ENCODE measurements around the gene EIF2A.
A peak's percentile ranks its signal among the peaks of the same experiment; 100 is the strongest.
"Not testable (repeated sequence)": the region's sequence is repeated elsewhere in the genome, so short reads cannot be mapped to it uniquely, and the experiment has no call there.

The EIF2A gene

DNA sequence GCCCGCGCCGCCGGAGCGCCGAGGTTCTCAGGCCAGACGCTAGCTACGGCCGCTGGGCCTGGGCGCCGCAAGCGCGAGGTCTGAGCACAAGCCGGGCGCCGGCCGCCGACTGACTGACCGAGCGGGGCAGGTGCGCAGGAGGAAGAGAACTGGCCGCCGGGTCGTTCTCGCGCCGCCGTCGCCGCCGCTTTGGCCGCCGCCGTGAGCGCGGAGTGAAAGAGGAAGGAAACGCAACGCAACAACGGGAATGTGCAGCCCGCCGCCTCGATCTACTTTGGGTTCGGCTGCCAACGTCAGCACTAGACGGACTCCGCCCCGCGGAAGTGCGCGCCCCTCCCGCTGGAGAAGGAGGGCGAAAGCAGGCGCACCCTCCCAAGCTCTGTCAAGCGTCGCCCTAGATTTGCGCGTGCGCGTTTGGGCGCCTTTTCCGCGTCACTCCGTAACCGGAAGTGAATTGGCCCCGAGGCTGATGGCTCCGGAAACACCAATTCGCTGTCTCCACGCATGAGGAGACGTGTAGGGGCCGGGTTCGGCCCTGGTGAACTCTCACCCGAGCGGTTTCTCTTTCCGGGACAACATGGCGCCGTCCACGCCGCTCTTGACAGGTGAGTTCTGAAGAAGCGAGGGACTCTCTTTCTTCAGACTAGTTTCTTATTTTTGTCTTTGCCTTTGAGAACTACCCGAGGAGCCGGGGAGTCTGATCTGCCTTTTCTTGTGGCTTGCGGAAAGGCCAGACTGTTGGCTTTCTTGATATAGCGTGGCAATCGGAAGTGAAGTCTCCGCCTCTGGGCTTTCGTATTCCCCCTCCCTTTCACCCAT lies at the start of gene EIF2A, which contains the start of gene SERP1:
Gene EIF2A, plus strand, starts transcription at position 562 of the 819 bp plus-strand sequence. Its CDS starts 16 bp downstream, at position 578.
Gene SERP1, minus strand, starts transcription at position 271 of the 819 bp plus-strand sequence. CDS start 361 bp downstream, outside the sequence.
- peak within 1 kb of the TSS; percentile 85 to 100 (median 99) for H3K27ac ChIP-seq
- H3K4me3 ChIP-seq = peak within 1 kb of the TSS; percentile 58 to 97 (median 73)

GRCh38 chr3:150497956-150498355 lies 48.6 kb upstream of the EIF2A start:
- Histone ChIP-seq H3K27ac (no peak overlapping the region), H3K4me3 (no peak overlapping the region)

GRCh38 chr3:150500960-150501359 lies 45.6 kb upstream of the EIF2A start:
- not testable (repeated sequence) for H3K27ac ChIP-seq, H3K4me3 ChIP-seq

DNA sequence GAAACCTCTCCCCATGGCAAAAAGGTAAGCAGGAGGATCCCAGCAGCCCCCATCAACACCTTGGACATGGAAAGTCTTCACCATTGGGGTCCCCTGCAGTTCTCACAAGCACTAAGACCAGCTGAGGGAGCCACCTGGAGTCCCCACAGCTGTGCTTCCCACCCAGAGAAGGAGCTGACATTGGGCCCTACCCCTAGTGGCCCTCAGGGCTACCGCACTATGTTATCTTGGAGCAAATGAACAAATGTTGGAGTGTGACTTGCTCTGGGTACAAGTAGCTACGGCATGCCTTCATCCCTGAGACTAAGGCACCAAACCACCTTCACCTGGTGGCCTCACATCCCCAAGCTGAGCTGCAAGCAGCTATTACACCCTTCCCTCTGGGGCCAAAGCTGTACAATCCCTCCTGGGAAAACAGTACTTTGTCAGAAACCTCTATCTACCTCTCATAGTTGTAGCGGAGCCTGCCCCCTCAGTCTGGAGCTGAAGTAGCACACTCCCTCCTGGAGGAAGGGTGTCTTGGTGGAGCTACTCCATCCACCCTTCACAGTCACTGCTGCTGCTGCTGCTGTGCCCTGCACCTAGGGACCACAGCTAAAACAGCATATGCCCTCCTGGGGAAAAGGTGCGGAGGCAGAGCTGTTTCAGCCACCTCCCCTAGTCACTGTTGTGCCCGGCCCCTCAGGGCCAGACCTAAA lies 43.0 kb upstream of the EIF2A start:
- Histone ChIP-seq H3K4me3 (no peak overlapping the region), H3K27ac (no peak overlapping the region)

- H3K27ac ChIP-seq = no peak overlapping the region
Observed at GRCh38 chr3:150504483-150504882, 42.1 kb upstream of the EIF2A start.

DNA sequence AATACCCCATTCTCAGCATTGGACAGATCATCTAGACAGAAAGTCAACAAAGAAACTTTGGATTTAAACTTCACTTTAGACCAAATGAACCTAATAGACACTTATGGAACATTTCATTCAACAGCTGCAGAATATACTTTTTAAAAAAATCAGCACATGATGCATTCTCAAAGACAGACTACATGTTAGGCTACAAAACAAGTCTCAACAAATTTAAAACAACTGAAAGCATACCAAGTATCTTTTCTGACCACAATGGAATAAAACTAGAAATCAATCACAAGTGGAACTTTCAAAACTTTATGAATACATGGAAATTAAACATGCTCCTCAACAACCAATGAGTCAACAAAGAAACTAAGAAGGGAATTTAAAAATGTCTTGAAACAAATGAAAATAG lies 38.2 kb upstream of the EIF2A start:
- Histone ChIP-seq H3K27ac (no peak overlapping the region), H3K4me3 (no peak overlapping the region)

More at GRCh38 chr3:150504483-150504882, 42.1 kb upstream of the EIF2A start:
- no peak overlapping the region for H3K4me3 ChIP-seq

GRCh38 chr3:150509780-150510179 lies 36.8 kb upstream of the EIF2A start:
- no peak overlapping the region for H3K27ac ChIP-seq
- H3K4me3 ChIP-seq = no peak overlapping the region

DNA sequence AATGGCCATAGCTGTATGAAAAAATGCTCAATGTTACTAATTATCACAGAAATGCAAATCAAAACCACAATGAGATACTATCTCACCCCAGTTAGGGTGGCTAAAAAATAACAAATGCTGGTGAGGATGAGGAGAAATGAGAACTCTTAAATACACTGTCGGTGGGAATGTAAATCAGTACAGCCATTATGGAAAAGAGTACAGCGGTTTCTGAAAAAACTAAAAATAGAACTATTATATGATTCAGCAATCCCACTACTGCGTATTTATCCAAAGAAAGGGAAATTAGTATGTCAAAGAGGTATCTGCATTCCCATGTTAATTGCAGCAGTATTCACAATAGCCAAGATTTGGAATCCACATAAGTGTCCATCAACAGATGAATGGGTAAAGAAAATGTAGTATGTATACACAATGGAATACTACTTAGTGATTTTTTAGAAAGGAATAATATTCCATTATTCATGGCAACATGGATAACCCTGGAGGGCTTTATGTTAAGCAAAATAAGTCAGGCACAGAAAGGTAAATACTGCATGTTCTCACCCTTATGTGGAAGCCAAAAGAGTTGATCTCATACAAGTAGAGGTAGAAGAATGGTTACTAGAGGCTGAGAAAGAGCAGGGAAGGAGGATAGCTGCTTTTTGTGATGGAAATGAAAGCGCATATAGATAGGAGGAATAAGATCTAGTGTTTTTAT lies 35.3 kb upstream of the EIF2A start:
- Histone ChIP-seq H3K4me3 (no peak overlapping the region), H3K27ac (no peak overlapping the region)

DNA sequence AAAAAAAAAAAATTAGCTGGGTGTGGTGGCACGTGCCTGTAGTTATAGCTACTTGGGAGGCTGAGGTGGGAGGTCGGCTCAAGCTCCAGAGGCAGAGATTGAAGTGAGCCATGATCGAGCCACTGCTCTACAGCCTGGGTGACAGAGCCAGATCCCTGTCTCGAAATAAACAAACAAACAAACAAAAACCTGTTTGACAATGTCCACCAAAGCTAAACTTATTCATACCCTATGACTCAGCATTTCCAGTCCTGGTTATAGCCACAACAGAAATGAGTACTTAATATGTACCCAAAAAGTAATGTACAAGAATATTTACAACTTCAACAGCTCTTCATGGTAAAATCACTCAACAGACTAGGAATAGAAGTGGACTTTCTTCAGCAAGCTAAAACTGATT lies 31.4 kb upstream of the EIF2A start:
- Histone ChIP-seq H3K27ac (no peak overlapping the region), H3K4me3 (no peak overlapping the region)

DNA sequence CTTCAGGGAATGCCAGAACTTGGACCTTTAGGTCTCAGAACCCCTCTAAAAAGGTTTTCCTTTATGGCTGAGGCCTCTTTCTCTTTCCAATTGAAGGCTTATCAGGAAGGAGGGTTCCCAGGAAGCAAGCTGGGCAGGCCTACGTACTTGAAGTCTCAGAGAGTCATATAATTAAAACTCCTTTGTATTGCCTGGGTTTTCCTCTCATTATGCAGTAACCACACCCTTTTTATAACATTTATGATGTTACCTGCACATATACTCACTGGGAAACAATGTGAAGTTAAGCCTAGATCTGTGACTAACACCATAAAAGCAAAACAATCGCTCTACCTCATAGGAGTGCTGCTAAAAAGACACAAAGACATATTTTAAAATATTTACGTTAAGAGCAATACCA lies 27.6 kb upstream of the EIF2A start:
- no peak overlapping the region for H3K4me3 ChIP-seq
- peak overlapping the region in 3 of 21 experiments; percentile 34 to 49 (median 35) for H3K27ac ChIP-seq

GRCh38 chr3:150520408-150520807 lies 26.2 kb upstream of the EIF2A start:
- no peak overlapping the region for H3K27ac ChIP-seq
- H3K4me3 ChIP-seq = peak overlapping the region in 1 of 7 experiments; percentile 24

DNA sequence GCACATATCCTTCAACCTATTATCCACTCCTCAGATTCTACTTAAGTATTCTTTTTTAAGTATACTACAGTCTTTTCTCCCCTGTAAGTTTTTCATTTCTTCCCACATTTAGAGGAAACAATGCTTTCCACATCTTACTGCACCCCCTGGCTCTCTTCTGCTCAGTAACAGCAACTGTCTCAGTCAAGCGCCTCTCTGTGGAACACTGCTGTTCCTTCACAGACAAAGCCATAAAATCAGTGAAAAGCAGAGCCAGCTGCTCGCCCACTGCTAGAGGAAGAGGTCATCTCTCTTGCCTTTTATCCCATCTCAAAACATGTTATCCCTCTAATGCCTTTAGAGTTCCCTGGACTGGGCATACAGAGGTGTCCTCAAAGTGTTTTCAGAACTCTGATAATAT lies 25.1 kb upstream of the EIF2A start:
- Histone ChIP-seq H3K27ac (no peak overlapping the region), H3K4me3 (no peak overlapping the region)

- H3K27ac ChIP-seq = no peak overlapping the region
- H3K4me3 ChIP-seq = no peak overlapping the region
Observed at GRCh38 chr3:150523538-150523937, 23.0 kb upstream of the EIF2A start.

DNA sequence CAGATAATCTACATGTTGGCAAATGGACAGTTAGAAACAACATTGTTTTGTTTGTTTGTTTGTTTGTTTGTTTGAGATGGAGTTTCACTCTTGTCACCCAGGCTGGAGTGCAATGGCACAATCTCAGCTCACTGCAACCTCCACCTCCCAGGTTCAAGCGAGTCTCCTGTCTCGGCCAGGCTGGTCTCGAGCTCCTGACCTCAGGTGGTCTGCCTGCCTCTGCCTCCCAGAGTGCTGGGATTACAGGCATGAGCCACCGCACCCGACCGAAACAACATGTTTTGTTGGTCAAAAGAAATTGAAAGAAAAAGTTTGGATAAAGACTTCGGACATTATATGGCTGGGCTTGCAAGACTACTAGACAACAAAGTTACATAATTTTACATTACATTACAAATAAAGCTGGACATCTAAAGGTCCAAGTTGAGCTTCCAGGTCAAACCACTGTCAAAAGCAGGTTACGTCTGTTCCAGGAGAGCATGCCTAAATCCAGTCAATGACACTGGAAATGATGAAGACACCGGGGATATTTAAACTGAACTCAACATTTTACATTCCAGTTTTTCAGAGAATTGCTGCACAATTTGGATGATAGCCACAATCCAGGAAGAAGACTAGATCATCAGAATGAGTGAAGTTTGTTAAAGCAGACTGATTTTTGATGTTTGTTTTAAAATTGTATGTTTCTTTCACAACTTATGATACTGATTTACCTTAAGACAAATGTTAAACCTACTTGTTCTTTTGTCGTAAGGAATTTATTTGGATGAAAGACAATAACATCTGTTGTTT lies 18.9 kb upstream of the EIF2A start:
- H3K4me3 ChIP-seq = no peak overlapping the region
- no peak overlapping the region for H3K27ac ChIP-seq

- no peak overlapping the region for H3K27ac ChIP-seq
Observed at GRCh38 chr3:150528354-150528797, 18.2 kb upstream of the EIF2A start.

DNA sequence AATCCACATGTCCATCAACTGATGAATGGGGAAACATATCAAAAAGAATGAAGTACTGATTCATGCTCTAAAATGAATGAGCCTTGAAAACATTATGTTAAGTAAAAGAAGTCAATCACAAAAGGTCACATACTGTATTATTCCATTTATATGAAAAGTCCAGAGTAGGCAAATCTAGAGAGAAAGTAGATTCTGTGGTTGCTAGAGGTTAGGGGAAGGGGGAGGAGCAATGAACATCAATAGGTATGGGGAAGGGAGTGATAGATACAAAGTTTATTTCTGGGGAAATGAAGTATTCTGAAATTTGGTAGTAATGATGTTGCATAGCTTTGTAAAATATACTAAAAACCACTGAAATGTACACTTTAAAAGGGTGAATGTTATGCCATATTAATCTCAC lies 14.8 kb upstream of the EIF2A start:
- Histone ChIP-seq H3K4me3 (no peak overlapping the region), H3K27ac (no peak overlapping the region)

More at GRCh38 chr3:150528354-150528797, 18.2 kb upstream of the EIF2A start:
- H3K4me3 ChIP-seq = no peak overlapping the region

GRCh38 chr3:150535204-150535603 lies 11.4 kb upstream of the EIF2A start:
- Histone ChIP-seq H3K4me3 (no peak overlapping the region), H3K27ac (no peak overlapping the region)

DNA sequence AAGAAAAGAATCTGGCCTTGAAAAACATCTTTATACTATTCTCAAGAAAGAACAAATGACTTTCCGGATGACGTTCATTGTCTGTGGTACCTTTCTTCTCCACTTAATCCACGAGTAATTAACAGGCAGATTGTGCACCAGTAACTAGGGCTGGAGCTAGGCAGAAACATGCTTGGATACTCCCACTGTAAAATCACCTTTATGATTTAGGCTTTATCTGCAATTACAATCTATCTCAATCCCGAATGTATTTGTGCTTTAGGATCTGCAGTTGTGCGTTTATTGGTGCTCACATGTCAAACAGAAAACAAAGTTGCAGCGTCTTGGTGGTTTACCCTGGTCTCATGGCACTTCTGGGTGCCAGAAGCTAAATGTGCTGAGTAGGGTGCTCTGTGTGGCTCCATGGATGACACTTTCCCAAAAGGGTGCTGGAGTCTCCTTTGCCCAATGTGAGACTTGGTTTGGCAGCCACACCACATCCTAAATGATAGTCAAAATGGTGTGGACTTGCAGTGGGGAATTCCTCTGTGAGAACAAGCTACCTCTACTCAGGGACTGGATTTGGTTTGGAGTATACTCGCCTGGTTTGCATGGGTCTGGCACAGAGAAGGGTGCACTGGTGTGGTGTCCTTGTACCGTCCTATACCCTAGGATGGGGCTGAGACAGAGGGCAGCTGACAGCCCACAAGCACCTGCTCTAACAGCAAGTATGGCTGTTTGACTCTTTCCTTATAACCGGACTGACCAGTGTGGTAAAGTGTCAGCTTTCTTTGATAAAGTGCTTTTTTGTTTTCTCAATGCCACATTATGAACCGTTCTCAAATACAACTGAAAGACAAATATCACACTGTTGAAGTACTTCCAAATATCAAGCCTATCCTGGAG lies 8.0 kb upstream of the EIF2A start:
- H3K27ac ChIP-seq = no peak overlapping the region
- no peak overlapping the region for H3K4me3 ChIP-seq

- no peak overlapping the region for H3K27ac ChIP-seq
- H3K4me3 ChIP-seq = no peak overlapping the region
Observed at GRCh38 chr3:150540297-150540696, 6.3 kb upstream of the EIF2A start.
